Trophoblast cell (in vitro differentiated cells and primary cell): Measurements from ENCODE around the gene ETV3L.

Source experiments
- DNase-seq, 2 donors: peaks; one replicate each; pipeline ENCODE4 v3.0.0-alpha.2; 2016
- H2AFZ ChIP-seq: 2 replicates; pipeline ENCODE4 v1.6.1; 2013; ENCODE audit warnings: low read length, moderate library complexity, mild to moderate bottlenecking; ENCODE audit not compliant: insufficient read depth, poor library complexity
- H2AK5ac ChIP-seq: 2 replicates; pipeline ENCODE4 v1.6.1; 2013; ENCODE audit warnings: mild to moderate bottlenecking, low read length
- H2BK120ac ChIP-seq: 2 replicates; pipeline ENCODE4 v1.6.1; 2013; ENCODE audit warnings: low read length, mild to moderate bottlenecking, moderate library complexity; ENCODE audit not compliant: insufficient read depth, poor library complexity
- H2BK12ac ChIP-seq: 2 replicates; pipeline ENCODE4 v1.6.1; 2013; ENCODE audit warnings: mild to moderate bottlenecking, low read length, moderate library complexity
- H2BK5ac ChIP-seq: 2 replicates; pipeline ENCODE4 v1.6.1; 2013; ENCODE audit warnings: low read length, low read depth, moderate library complexity, mild to moderate bottlenecking; ENCODE audit not compliant: poor library complexity
- H3K14ac ChIP-seq: 2 replicates; pipeline ENCODE4 v1.6.1; 2013; ENCODE audit warnings: mild to moderate bottlenecking, low read length
- H3K18ac ChIP-seq: 2 replicates; pipeline ENCODE4 v1.6.1; 2013; ENCODE audit warnings: mild to moderate bottlenecking, low read length
- H3K23ac ChIP-seq: 2 replicates; pipeline ENCODE4 v1.6.1; 2013; ENCODE audit warnings: low read length
- H3K27ac ChIP-seq: 2 replicates; pipeline ENCODE4 v1.5.1; 2013; ENCODE audit warnings: low read depth, mild to moderate bottlenecking, inconsistent platforms, low read length, moderate library complexity
- H3K27me3 ChIP-seq: 2 replicates; pipeline ENCODE4 v1.6.1; 2013; ENCODE audit warnings: inconsistent platforms, mild to moderate bottlenecking, low read length, moderate library complexity; ENCODE audit not compliant: insufficient read depth
- H3K36me3 ChIP-seq, 2 experiments: 1 replicate in 1 of 2; 2 replicates in 1 of 2; pipeline ENCODE4 v1.6.1; 2013; ENCODE audit warnings: low read length in 2 of 2, mild to moderate bottlenecking in 2 of 2, moderate library complexity in 1 of 2; ENCODE audit not compliant: insufficient read depth in 2 of 2, control insufficient read depth in 1 of 2
- H3K4ac ChIP-seq: 2 replicates; pipeline ENCODE4 v1.6.1; 2013; ENCODE audit warnings: low read depth, mild to moderate bottlenecking, low read length, moderate library complexity
- H3K4me1 ChIP-seq, 2 experiments: 1 replicate in 1 of 2; 2 replicates in 1 of 2; pipeline ENCODE4 v1.6.1; 2013; ENCODE audit warnings: low read length in 2 of 2, mild to moderate bottlenecking in 2 of 2, moderate library complexity in 1 of 2; ENCODE audit not compliant: insufficient read depth in 2 of 2, control insufficient read depth in 1 of 2
- H3K4me2 ChIP-seq: 2 replicates; pipeline ENCODE4 v1.6.1; 2013; ENCODE audit warnings: inconsistent platforms, mild to moderate bottlenecking, low read length, moderate library complexity
- H3K4me3 ChIP-seq: 2 replicates; pipeline ENCODE4 v1.5.1; 2013; ENCODE audit warnings: mild to moderate bottlenecking, low read depth, low read length, inconsistent platforms
- H3K79me1 ChIP-seq: one replicate; pipeline ENCODE4 v1.6.1; 2013; ENCODE audit warnings: low read length
- H3K79me2 ChIP-seq: 2 replicates; pipeline ENCODE4 v1.6.1; 2013; ENCODE audit warnings: low read length, mild to moderate bottlenecking; ENCODE audit not compliant: control insufficient read depth, insufficient read depth, poor library complexity
- H3K9ac ChIP-seq: 2 replicates; pipeline ENCODE4 v1.6.1; 2013; ENCODE audit warnings: mild to moderate bottlenecking, low read length
- H3K9me3 ChIP-seq: 2 replicates; pipeline ENCODE4 v1.6.1; 2013; ENCODE audit warnings: low read depth, mild to moderate bottlenecking, control low read depth, inconsistent platforms, low read length; ENCODE audit not compliant: insufficient read depth
- H4K12ac ChIP-seq: 2 replicates; pipeline ENCODE4 v1.6.1; 2013; ENCODE audit warnings: low read depth, mild to moderate bottlenecking, low read length, moderate library complexity
- H4K8ac ChIP-seq: 2 replicates; pipeline ENCODE4 v1.6.1; 2013; ENCODE audit warnings: low read depth, mild to moderate bottlenecking, low read length, moderate library complexity
- H4K91ac ChIP-seq: one replicate; pipeline ENCODE4 v1.6.1; 2013; ENCODE audit warnings: low read depth, mild to moderate bottlenecking, low read length, moderate library complexity
- WGBS: extraction: QIAGEN DNeasy Blood & Tissue Kit; methylation state at CpG from one replicate; pipeline ENCODE4 v1.1.7; 2013; ENCODE audit warnings: missing lambda C conversion rate; ENCODE audit not compliant: insufficient read length, insufficient coverage; ENCODE audit errors: extremely low coverage; 5-methylcytosine and 5-hydroxymethylcytosine counted together

The ETV3L gene

DNA sequence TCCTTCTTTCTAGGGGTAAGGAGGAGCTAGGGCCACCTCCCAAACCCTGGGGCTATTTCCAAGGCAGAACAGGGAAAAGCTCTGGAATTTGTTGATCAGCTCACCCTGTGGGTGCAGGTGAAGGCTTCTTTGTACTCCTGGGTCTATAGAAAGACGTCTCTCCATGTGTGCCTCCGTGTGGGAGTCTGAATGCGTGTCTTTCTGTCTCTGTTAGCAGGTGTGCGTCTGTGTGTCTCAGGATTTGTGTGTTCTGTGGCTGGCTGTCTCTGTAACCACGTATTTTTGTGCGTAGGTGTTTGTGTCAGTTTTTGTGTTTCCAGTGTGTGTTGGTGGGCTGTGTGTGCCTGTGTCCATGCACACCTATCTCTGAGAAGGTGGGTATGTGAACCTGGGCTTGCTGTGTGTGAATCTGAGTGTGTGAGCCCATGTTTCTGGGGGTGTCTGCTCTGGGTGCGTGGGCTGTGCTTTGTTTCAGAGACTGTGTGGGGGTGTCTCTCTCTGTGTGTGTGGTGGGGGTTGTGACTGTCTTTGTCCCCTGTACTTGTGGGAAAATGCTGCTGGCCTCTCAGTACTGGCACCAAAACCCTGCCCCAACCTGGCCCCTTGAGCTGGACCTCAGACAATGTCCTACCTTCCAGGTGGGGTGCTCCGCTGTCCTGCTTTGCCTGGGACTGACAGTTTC lies 12.7 kb upstream of the ETV3L start:
- Histone ChIP-seq H3K4me2 (no peak overlapping the region), H3K4me1 (peaks cover 9 to 10% of the 10 kb centered on the region in 2 experiments), H4K8ac (no peak overlapping the region), H2BK120ac (no peak overlapping the region), H3K79me2 (no peaks in the 10 kb centered on the region), H3K27me3 (peaks cover 3% of the 10 kb centered on the region), H3K36me3 (no peaks in the 10 kb centered on the region), H3K23ac (no peak overlapping the region), H3K14ac (no peak overlapping the region), H2AK5ac (no peak overlapping the region), H3K4ac (no peak overlapping the region), H4K12ac (no peak overlapping the region), H3K27ac (no peak overlapping the region), H3K9me3 (peaks cover 4% of the 10 kb centered on the region), H3K18ac (no peak overlapping the region), H4K91ac (no peak overlapping the region), H2AFZ (no peak overlapping the region), H3K79me1 (no peaks in the 10 kb centered on the region), H3K4me3 (no peak overlapping the region), H3K9ac (no peak overlapping the region), H2BK5ac (no peak overlapping the region), H2BK12ac (no peak overlapping the region)
- DNase-seq: no peak
- no CpG with 5 or more reads among the region's 8 CpGs for WGBS

DNA sequence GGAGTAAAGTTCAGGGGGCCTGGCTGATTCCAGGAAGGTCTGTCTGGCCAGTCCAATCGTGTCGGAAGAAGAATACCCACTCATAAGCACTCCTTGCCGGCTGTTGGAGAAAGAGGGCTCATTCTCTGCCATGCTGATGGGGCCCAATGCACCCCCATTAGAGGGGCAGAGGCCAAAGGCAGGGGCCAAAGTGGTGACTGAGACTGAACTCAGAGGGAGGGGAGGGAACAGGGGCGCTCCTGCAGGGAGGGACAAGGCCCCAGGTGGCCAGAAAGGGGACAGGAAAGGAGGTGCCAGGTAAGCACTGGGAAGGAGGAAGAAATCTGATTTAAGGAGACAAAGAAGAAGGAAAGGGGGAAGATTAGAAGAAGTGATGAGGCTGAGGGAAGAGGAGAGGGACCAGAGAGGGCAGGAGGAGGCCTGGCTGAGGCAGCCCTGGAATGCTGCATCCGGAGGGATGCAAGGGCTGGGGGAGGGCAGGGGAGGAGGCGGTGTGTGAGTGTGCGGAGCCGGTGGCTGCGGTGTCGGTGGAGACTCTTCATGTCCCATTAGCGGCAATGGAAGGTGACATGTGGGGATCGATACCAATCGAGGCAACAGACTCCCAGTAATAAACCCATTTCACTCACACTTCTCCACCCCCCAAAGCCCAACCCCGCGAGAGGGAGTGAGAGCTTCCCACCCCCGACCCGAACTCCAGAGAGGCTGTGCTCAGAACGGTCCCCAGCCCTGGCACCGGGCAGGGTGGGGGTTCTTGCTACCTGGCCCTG lies 12.0 kb upstream of the ETV3L start:
- Histone ChIP-seq H3K9ac (no peak overlapping the region), H3K36me3 (no peaks in the 10 kb centered on the region), H2BK12ac (no peak overlapping the region), H3K23ac (no peak overlapping the region), H3K4me3 (peak overlapping the region; percentile 5), H3K79me1 (no peaks in the 10 kb centered on the region), H3K27me3 (peaks cover 3% of the 10 kb centered on the region), H4K8ac (no peak overlapping the region), H3K4me2 (no peak overlapping the region), H3K4ac (no peak overlapping the region), H4K12ac (no peak overlapping the region), H3K18ac (no peak overlapping the region), H3K4me1 (peaks cover 9 to 10% of the 10 kb centered on the region in 2 experiments), H4K91ac (no peak overlapping the region), H2BK120ac (no peak overlapping the region), H2BK5ac (no peak overlapping the region), H2AK5ac (no peak overlapping the region), H3K79me2 (no peaks in the 10 kb centered on the region), H2AFZ (no peak overlapping the region), H3K27ac (no peak overlapping the region), H3K14ac (no peak overlapping the region), H3K9me3 (peaks cover 4% of the 10 kb centered on the region)
- DNase-seq: no peak
- no CpG with 5 or more reads among the region's 19 CpGs for WGBS

DNA sequence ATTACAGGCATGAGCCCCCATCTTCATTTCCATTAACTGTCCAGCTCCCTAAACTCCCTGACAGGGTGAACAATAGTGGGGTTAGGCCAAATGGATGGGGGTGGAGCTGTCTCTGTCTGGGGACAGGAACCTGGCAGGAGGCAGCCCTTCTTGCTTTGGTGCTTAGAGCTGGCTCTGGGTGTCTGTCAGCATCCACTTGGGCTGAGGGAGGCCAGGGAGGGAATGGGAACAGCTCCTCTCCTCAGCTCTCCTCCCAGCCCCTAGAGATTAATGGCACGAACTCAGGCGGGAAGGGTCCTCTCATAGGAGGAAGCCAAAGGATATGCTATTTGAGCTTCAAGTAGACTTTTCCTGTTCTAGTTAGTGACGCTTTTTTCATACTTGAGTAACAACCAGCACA lies 11.1 kb upstream of the ETV3L start:
- Histone ChIP-seq H2AK5ac (no peak overlapping the region), H2BK120ac (no peak overlapping the region), H3K4me1 (peaks cover 9 to 10% of the 10 kb centered on the region in 2 experiments), H3K27me3 (peaks cover 3% of the 10 kb centered on the region), H4K12ac (no peak overlapping the region), H3K79me1 (no peaks in the 10 kb centered on the region), H3K4me3 (no peak overlapping the region), H2BK12ac (no peak overlapping the region), H3K36me3 (no peaks in the 10 kb centered on the region), H3K14ac (no peak overlapping the region), H2AFZ (no peak overlapping the region), H3K9me3 (peaks cover 4% of the 10 kb centered on the region), H3K9ac (no peak overlapping the region), H3K4ac (no peak overlapping the region), H4K91ac (no peak overlapping the region), H3K4me2 (no peak overlapping the region), H3K23ac (no peak overlapping the region), H2BK5ac (no peak overlapping the region), H3K79me2 (no peaks in the 10 kb centered on the region), H3K18ac (no peak overlapping the region), H4K8ac (no peak overlapping the region), H3K27ac (no peak overlapping the region)
- no peak for DNase-seq
- no CpG with 5 or more reads among the region's 3 CpGs for WGBS

DNA sequence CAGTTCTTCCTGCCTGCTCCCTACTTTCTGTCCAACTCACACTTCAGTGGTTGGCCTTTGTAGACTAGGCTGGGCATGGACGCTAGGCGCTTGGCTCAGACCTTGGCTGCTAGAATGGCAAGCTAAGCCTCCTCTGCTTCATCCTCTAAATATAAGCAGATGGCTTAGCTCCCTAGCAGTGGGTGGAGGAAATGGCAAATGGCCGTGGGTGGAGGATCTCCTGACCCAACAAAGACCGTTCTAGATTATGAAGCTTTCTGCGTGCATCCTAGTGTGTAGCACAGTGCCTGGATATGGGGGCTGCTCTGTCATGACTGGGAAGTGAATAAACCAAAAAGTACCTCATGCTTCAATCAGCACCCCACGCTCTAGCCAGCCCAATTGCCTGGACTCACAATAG lies 10.4 kb upstream of the ETV3L start:
- Histone ChIP-seq H3K36me3 (no peaks in the 10 kb centered on the region), H3K9me3 (peaks cover 4% of the 10 kb centered on the region), H3K4me3 (no peak overlapping the region), H3K4ac (no peak overlapping the region), H2AFZ (no peak overlapping the region), H4K12ac (no peak overlapping the region), H3K23ac (no peak overlapping the region), H4K91ac (no peak overlapping the region), H3K4me2 (no peak overlapping the region), H2AK5ac (no peak overlapping the region), H3K27me3 (peaks cover 3% of the 10 kb centered on the region), H3K9ac (no peak overlapping the region), H2BK12ac (no peak overlapping the region), H3K18ac (no peak overlapping the region), H3K79me2 (no peaks in the 10 kb centered on the region), H2BK5ac (no peak overlapping the region), H4K8ac (no peak overlapping the region), H3K4me1 (peaks cover 9 to 10% of the 10 kb centered on the region in 2 experiments), H2BK120ac (no peak overlapping the region), H3K27ac (no peak overlapping the region), H3K79me1 (no peaks in the 10 kb centered on the region), H3K14ac (no peak overlapping the region)
- no peak for DNase-seq
- no CpG with 5 or more reads among the region's 6 CpGs for WGBS
